Adipose tissue (tissue), 3 donors: Measurements from ENCODE around the gene SLC2A2. TPM values are rescaled to one million over a fixed set of nuclear protein-coding genes. Genes with fewer than 3 reads are reported as not detected.
"Not testable (repeated sequence)": the region's sequence is repeated elsewhere in the genome, so short reads cannot be mapped to it uniquely, and the experiment has no call there.

ENCODE experiments used
- H3K27ac ChIP-seq: one replicate; pipeline ENCODE4 v1.5.1; 2013; ENCODE audit warnings: low read depth, low read length
- whole genome bisulfite sequencing, 3 donors: extraction: QIAGEN DNeasy Blood & Tissue Kit; methylation state at CpG; one replicate each; pipeline ENCODE4 v1.1.7; 2013; 5-methylcytosine and 5-hydroxymethylcytosine counted together
- polyA plus RNA-seq, 3 donors: library from polyadenylated mRNA; stranded (reverse); fragments of 200-250 nt; gene quantifications; one replicate each; pipeline ENCODE4 v1.2.3, GENCODE V29; 2013
- donor health status: healthy with polysubstance abuse.
- donor health status: Bipolar disorder and iron deficiency.
- donor health status: healthy.

SLC2A2 gene
- polyA plus RNA-seq, 3 donors, result 0.56 TPM; not detected in 2

- H3K27ac ChIP-seq, result no peak overlapping the region
These were observed 28.3 kb downstream of the SLC2A2 start for GRCh38 chr3:170997961-170998913.

GRCh38 chr3:170992854-170993253 lies 33.7 kb downstream of the SLC2A2 start:
- H3K27ac ChIP-seq, result no peak overlapping the region
- WGBS, 3 donors, result 71 to 87% (median 75%) methylated on average over 2 of the region's 2 CpGs

More at GRCh38 chr3:170997961-170998913, 28.3 kb downstream of the SLC2A2 start:
- WGBS, 3 donors, result 55 to 70% (median 64%) methylated on average over 5 of the region's 5 CpGs

GRCh38 chr3:170991664-170992063 lies 34.9 kb downstream of the SLC2A2 start:
- no peak overlapping the region for H3K27ac ChIP-seq
- 79 to 92% (median 91%) methylated on average over 2 of the region's 2 CpGs for WGBS, 3 donors

- H3K27ac ChIP-seq, result no peak overlapping the region
- 91 to 93% (median 93%) methylated on average over 5 of the region's 5 CpGs for WGBS, 3 donors
These were observed 37.3 kb downstream of the SLC2A2 start for GRCh38 chr3:170989100-170989648.

GRCh38 chr3:170988378-170988777 lies 38.1 kb downstream of the SLC2A2 start:
- no peak overlapping the region for H3K27ac ChIP-seq
- WGBS, 3 donors, result 68 to 85% (median 72%) methylated on average over 3 of the region's 3 CpGs

- no peak overlapping the region for H3K27ac ChIP-seq
- WGBS, 3 donors, result 95 to 98% (median 95%) methylated on average over 2 of the region's 2 CpGs
These were observed 41.2 kb downstream of the SLC2A2 start for GRCh38 chr3:170985304-170985703.

GRCh38 chr3:170982733-170983132 lies 43.8 kb downstream of the SLC2A2 start:
- 91 to 96% (median 96%) methylated on average over 2 of the region's 2 CpGs for WGBS, 3 donors
- no peak overlapping the region for H3K27ac ChIP-seq

- no peak overlapping the region for H3K27ac ChIP-seq
These were observed 46.1 kb downstream of the SLC2A2 start for GRCh38 chr3:170980399-170980798.

GRCh38 chr3:170977949-170978745 lies 48.4 kb downstream of the SLC2A2 start:
- WGBS, 3 donors, result 34 to 86% (median 82%) methylated on average over 11 of the region's 11 CpGs
- no peak overlapping the region for H3K27ac ChIP-seq

- no peak overlapping the region for H3K27ac ChIP-seq
- 79 to 96% (median 90%) methylated on average over 4 of the region's 4 CpGs for WGBS, 3 donors
These were observed 50.4 kb downstream of the SLC2A2 start for GRCh38 chr3:170976190-170976519.

- H3K27ac ChIP-seq, result no peak overlapping the region
- 91 to 97% (median 95%) methylated on average over 16 of the region's 16 CpGs for WGBS, 3 donors
These were observed 51.0 kb downstream of the SLC2A2 start for GRCh38 chr3:170975283-170976189.

- no peak overlapping the region for H3K27ac ChIP-seq
- WGBS, 3 donors, result 75 to 86% (median 84%) methylated on average over 9 of the region's 9 CpGs
These were observed 51.6 kb downstream of the SLC2A2 start for GRCh38 chr3:170974872-170975271.

- H3K27ac ChIP-seq, result not testable (repeated sequence)
These were observed 53.6 kb downstream of the SLC2A2 start for GRCh38 chr3:170972917-170973316.

GRCh38 chr3:170967126-170967525 lies 59.4 kb downstream of the SLC2A2 start:
- H3K27ac ChIP-seq, result no peak overlapping the region
- 48 to 87% (median 71%) methylated on average over 1 of the region's 1 CpG for WGBS, 3 donors

GRCh38 chr3:170966495-170966894 lies 60.0 kb downstream of the SLC2A2 start:
- no peak overlapping the region for H3K27ac ChIP-seq
- 52 to 72% (median 57%) methylated on average over 1 of the region's 1 CpG for WGBS, 3 donors

- H3K27ac ChIP-seq, result no peak overlapping the region
These were observed 64.1 kb downstream of the SLC2A2 start for GRCh38 chr3:170962411-170962810.

- 30 to 40% (median 36%) methylated on average over 4 of the region's 4 CpGs for WGBS, 3 donors
- H3K27ac ChIP-seq, result no peak overlapping the region
These were observed 64.7 kb downstream of the SLC2A2 start for GRCh38 chr3:170961616-170962400.

- H3K27ac ChIP-seq, result no peak overlapping the region
- 77 to 95% (median 88%) methylated on average over 1 of the region's 1 CpG for WGBS, 3 donors
These were observed 67.1 kb downstream of the SLC2A2 start for GRCh38 chr3:170959457-170959856.
